ENCODE data around the gene FBXO48.

FBXO48 gene

GRCh38 chr2:68414452-68414851, 52.6 kb downstream of the FBXO48 start:
- DNase-seq (ENCODE audit: low read depth), result no peak
- TF ChIP-seq CTCF (conservative IDR thresholded peaks at IDR 0.05; ENCODE audit: low read depth, low read length), result no peak
- H3K4me3 ChIP-seq (ENCODE audit: low read length), result no peak overlapping the region

GRCh38 chr2:68413466-68413865, 53.6 kb downstream of the FBXO48 start:
- H3K4me3 ChIP-seq (ENCODE audit: low read length), result no peak overlapping the region
- no peak for TF ChIP-seq CTCF (conservative IDR thresholded peaks at IDR 0.05; ENCODE audit: low read depth, low read length)
- DNase-seq (ENCODE audit: low read depth), result no peak

- DNase-seq (ENCODE audit: low read depth), result no peak
- no peak overlapping the region for H3K4me3 ChIP-seq (ENCODE audit: low read length)
- no peak for TF ChIP-seq CTCF (conservative IDR thresholded peaks at IDR 0.05; ENCODE audit: low read depth, low read length)
Measured at GRCh38 chr2:68412127-68412819, 54.8 kb downstream of the FBXO48 start.

GRCh38 chr2:68411397-68412126, 55.5 kb downstream of the FBXO48 start:
- no peak overlapping the region for H3K4me3 ChIP-seq (ENCODE audit: low read length)
- no peak for DNase-seq (ENCODE audit: low read depth)
- no peak for TF ChIP-seq CTCF (conservative IDR thresholded peaks at IDR 0.05; ENCODE audit: low read depth, low read length)
